ENCODE data around the gene MITD1. TPM values are rescaled to one million over a fixed set of nuclear protein-coding genes. Genes with fewer than 3 reads are reported as not detected.

Gene MITD1
- 35.0 and 37.6 TPM in 2 replicates for total RNA-seq (2021)
- Bru-seq, nascent RNA, result percentile 81 among the genes with signal in this experiment
- percentile 91 among the genes with signal in this experiment for BruChase-seq, experiment 1, labeled RNA remaining after a 2-hour chase
- percentile 77 among the genes with signal in this experiment for BruChase-seq, experiment 2, labeled RNA remaining after a 6-hour chase
- long read RNA-seq, transcript MITD1-201 (7 exons, 939 nt), result major isoform, 32 of 57 reads
- long read RNA-seq, partial matches to known transcripts, result 13 of 57 reads
- long read RNA-seq, other reads (novel, unspliced or antisense), result 7 of 57 reads

- no peaks in the 10 kb centered on the region for H3K9me3 ChIP-seq (ENCODE audit: insufficient read depth, low read depth)
- no peaks in the 10 kb centered on the region for H3K9me2 ChIP-seq (ENCODE audit: insufficient read depth)
- TF ChIP-seq EZH2 (IDR thresholded peaks at IDR 0.05; ENCODE audit: low read depth) (no peak), CTCF (conservative IDR thresholded peaks at IDR 0.05) (no peak)
Measured at GRCh38 chr2:99180755-99181623, at the start of gene MITD1, which contains the start of gene MRPL30. Gene MITD1 (minus strand): TSS chr2:99181058. CDS start chr2:99180981, 77 bp downstream. Gene MRPL30 (plus strand): TSS chr2:99181184. CDS start chr2:99186204, 5,020 bp downstream.

GRCh38 chr2:99217929-99218501 lies 37.2 kb upstream of the MITD1 start:
- no peaks in the 10 kb centered on the region for H3F3A ChIP-seq (ENCODE audit: insufficient read depth, low read depth)
- no peak overlapping the region for H3K27ac ChIP-seq
- no peak overlapping the region for H3K4me3 ChIP-seq
- no peak overlapping the region for H2AFZ ChIP-seq
- no peaks in the 10 kb centered on the region for H3K27me3 ChIP-seq (ENCODE audit: insufficient read depth, low read depth)
- ChIA-PET CTCF (no interaction called here), POLR2A (ENCODE audit: unreplicated experiment) (no interaction called here)
- TF ChIP-seq EZH2 (IDR thresholded peaks at IDR 0.05; ENCODE audit: low read depth) (no peak), CTCF (conservative IDR thresholded peaks at IDR 0.05) (no peak)
- no peaks in the 10 kb centered on the region for H3K4me1 ChIP-seq (replicated peaks; ENCODE audit: insufficient read depth)
- H3K9me3 ChIP-seq (ENCODE audit: insufficient read depth, low read depth), result no peaks in the 10 kb centered on the region
- no TSS peak for BruUV-seq (replicated peaks)
- intact Hi-C loops (cut with micrococcal nuclease; ENCODE audit: unreplicated experiment), result no loop called here
- no peaks in the 10 kb centered on the region for H4K20me1 ChIP-seq (ENCODE audit: insufficient read depth)
- no peaks in the 10 kb centered on the region for H3K9me2 ChIP-seq (ENCODE audit: insufficient read depth)
- H3K36me3 ChIP-seq (ENCODE audit: low read depth), result no peaks in the 10 kb centered on the region
- no peak overlapping the region for H3K4me2 ChIP-seq
- H3K79me2 ChIP-seq (ENCODE audit: low read depth), result no peaks in the 10 kb centered on the region
- peak in 1 of 2 experiments; percentile 26 for DNase-seq

More at GRCh38 chr2:99180755-99181623, at the start of gene MITD1, which contains the start of gene MRPL30:
- Histone ChIP-seq H3K36me3 (ENCODE audit: low read depth) (0 out of 2 replicates have a peak, but pooled peaks cover 15% of the 10 kb centered on the region), H3K79me2 (ENCODE audit: low read depth) (peaks cover 88% of the 10 kb centered on the region), H3K4me1 (replicated peaks; ENCODE audit: insufficient read depth) (peaks cover 37% of the 10 kb centered on the region), H2AFZ (peak within 1 kb of the TSS; percentile 98), H3K27ac (peak within 1 kb of the TSS; percentile 56), H3F3A (ENCODE audit: insufficient read depth, low read depth) (peaks cover 12% of the 10 kb centered on the region; the same call in 1 of the 2 replicates), H3K4me3 (peak within 1 kb of the TSS; percentile 84), H3K27me3 (ENCODE audit: insufficient read depth, low read depth) (no peaks in the 10 kb centered on the region), H4K20me1 (ENCODE audit: insufficient read depth) (peaks cover 17% of the 10 kb centered on the region), H3K4me2 (peak within 1 kb of the TSS; percentile 87)
- DNase-seq, result peak; percentile 92 to 93
- ChIA-PET CTCF (interaction anchor here (2.8 kb wide), 1 partner anchor 155 kb away, joined by 12 read pairs; the partner anchor contains the start of genes EIF5B and TXNDC9), POLR2A (ENCODE audit: unreplicated experiment) (interaction anchor here (0.6 to 1.4 kb wide), 2 partner anchors 156 to 316 kb away, joined by 3 to 12 read pairs; partner anchors contain the start of genes EIF5B and TXNDC9)
- intact Hi-C loops (cut with micrococcal nuclease; ENCODE audit: unreplicated experiment), result loop anchor here (1.0 kb wide), 3 partner anchors 26 to 309 kb away; partner anchors contain the start of genes C2orf15 and REV1
- BruUV-seq (replicated peaks), result TSS peak; percentile 73

GRCh38 chr2:99216096-99216495 lies 35.2 kb upstream of the MITD1 start:
- no peak overlapping the region for H3K4me2 ChIP-seq
- H3K79me2 ChIP-seq (ENCODE audit: low read depth), result no peaks in the 10 kb centered on the region
- POLR2A ChIA-PET (ENCODE audit: unreplicated experiment), result no interaction called here
- BruUV-seq (replicated peaks), result no TSS peak
- intact Hi-C loops (cut with micrococcal nuclease; ENCODE audit: unreplicated experiment), result no loop called here
- no peaks in the 10 kb centered on the region for H4K20me1 ChIP-seq (ENCODE audit: insufficient read depth)
- peak in 1 of 2 experiments; percentile 1 for DNase-seq
- no peak overlapping the region for H3K4me3 ChIP-seq
- no peaks in the 10 kb centered on the region for H3K4me1 ChIP-seq (replicated peaks; ENCODE audit: insufficient read depth)
- H3K27ac ChIP-seq, result no peak overlapping the region
- no peaks in the 10 kb centered on the region for H3K36me3 ChIP-seq (ENCODE audit: low read depth)
- no peak for TF ChIP-seq CTCF (conservative IDR thresholded peaks at IDR 0.05)
- H3F3A ChIP-seq (ENCODE audit: insufficient read depth, low read depth), result no peaks in the 10 kb centered on the region
- H3K9me3 ChIP-seq (ENCODE audit: insufficient read depth, low read depth), result no peaks in the 10 kb centered on the region
- CTCF ChIA-PET, result no interaction called here
- no peaks in the 10 kb centered on the region for H3K27me3 ChIP-seq (ENCODE audit: insufficient read depth, low read depth)
- no peak overlapping the region for H2AFZ ChIP-seq
- H3K9me2 ChIP-seq (ENCODE audit: insufficient read depth), result no peaks in the 10 kb centered on the region

Data from PC-9 (cell line).